Measurements from ENCODE around the gene PLA2G3.

DNA sequence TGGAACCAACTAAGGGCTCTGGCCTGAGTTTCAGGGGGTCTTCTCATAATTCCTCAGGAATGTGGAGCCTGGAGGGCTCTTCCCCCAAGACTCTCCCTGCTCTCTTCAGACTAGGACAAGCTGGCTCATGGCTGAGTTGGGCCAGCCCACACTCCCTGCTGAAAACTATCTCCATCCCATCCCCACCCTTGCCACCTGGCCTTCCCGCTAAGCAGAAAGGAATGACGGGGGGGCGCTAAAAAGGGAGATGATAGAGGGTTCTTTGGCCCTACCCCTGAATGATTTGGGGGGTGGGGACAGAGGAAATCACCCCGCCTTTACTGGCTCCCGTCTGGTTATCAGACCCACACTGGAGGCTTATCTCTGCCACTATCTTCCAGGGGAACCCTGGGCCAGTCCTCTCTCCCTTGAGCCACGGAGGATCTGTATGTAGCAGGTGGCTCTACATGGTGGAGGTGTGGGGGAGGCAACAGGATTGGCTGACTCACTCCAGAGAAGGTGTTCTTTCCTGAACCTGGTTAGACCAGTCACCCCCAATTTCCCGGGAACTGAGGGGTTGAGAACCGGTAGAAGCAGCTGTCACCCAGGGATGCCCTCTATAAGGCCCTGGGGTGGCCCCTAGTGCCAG is 53.5 kb downstream of the PLA2G3 start:
- TF ChIP-seq, protein P1, sequence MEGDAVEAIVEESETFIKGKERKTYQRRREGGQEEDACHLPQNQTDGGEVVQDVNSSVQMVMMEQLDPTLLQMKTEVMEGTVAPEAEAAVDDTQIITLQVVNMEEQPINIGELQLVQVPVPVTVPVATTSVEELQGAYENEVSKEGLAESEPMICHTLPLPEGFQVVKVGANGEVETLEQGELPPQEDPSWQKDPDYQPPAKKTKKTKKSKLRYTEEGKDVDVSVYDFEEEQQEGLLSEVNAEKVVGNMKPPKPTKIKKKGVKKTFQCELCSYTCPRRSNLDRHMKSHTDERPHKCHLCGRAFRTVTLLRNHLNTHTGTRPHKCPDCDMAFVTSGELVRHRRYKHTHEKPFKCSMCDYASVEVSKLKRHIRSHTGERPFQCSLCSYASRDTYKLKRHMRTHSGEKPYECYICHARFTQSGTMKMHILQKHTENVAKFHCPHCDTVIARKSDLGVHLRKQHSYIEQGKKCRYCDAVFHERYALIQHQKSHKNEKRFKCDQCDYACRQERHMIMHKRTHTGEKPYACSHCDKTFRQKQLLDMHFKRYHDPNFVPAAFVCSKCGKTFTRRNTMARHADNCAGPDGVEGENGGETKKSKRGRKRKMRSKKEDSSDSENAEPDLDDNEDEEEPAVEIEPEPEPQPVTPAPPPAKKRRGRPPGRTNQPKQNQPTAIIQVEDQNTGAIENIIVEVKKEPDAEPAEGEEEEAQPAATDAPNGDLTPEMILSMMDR (IDR thresholded peaks at IDR 0.05): no peak
- TF ChIP-seq POLR2A (IDR thresholded peaks at IDR 0.05): no peak
- no peak for TF ChIP-seq POLR2AphosphoS5 (IDR thresholded peaks at IDR 0.05)
- no peak for TF ChIP-seq EP300 (IDR thresholded peaks at IDR 0.05)
